Measurements from ENCODE around the gene EFS. TPM values are rescaled to one million over a fixed set of nuclear protein-coding genes. Genes with fewer than 3 reads are reported as not detected.

Gene EFS
- total and polyA plus RNA-seq, 3 donors from 2014 or later: 7.6 to 10.5 (median 10.3) TPM

GRCh38 chr14:23319746-23320583, 45.0 kb downstream of the EFS start:
- peak overlapping the region; percentile 80 to 99 for H3K27ac ChIP-seq
- no peak for DNase-seq
- WGBS, 2 donors: 60 to 67% methylated on average over 17 of the region's 17 CpGs
- no peaks in the 10 kb centered on the region for H3K36me3 ChIP-seq (ENCODE audit: low read depth, missing control alignments)
- TF ChIP-seq CTCF (IDR thresholded peaks at IDR 0.05): no peak
- no peak for TF ChIP-seq POLR2A (IDR thresholded peaks at IDR 0.05)
- H3K4me3 ChIP-seq: peak overlapping the region; percentile 96 to 99
- intact Hi-C loops (cut with DNase I; ENCODE audit: low total_unique reads): no loop called here
- H3K9me3 ChIP-seq: no peaks in the 10 kb centered on the region
- H3K4me1 ChIP-seq: peaks cover 23% of the 10 kb centered on the region
- no peaks in the 10 kb centered on the region for H3K27me3 ChIP-seq

GRCh38 chr14:23316300-23316699, 48.7 kb downstream of the EFS start:
- no peaks in the 10 kb centered on the region for H3K9me3 ChIP-seq
- peaks cover 3% of the 10 kb centered on the region for H3K4me1 ChIP-seq
- intact Hi-C loops (cut with DNase I; ENCODE audit: low total_unique reads): no loop called here
- no peaks in the 10 kb centered on the region for H3K27me3 ChIP-seq
- no peak overlapping the region for H3K27ac ChIP-seq
- 82 to 84% methylated on average over 5 of the region's 5 CpGs for whole genome bisulfite sequencing, 2 donors
- H3K36me3 ChIP-seq (ENCODE audit: low read depth, missing control alignments): no peaks in the 10 kb centered on the region
- H3K4me3 ChIP-seq: no peak overlapping the region
- TF ChIP-seq POLR2A (IDR thresholded peaks at IDR 0.05) (no peak), CTCF (IDR thresholded peaks at IDR 0.05) (no peak)
- DNase-seq: no peak

- H3K27ac ChIP-seq: no peak overlapping the region
- no peaks in the 10 kb centered on the region for H3K27me3 ChIP-seq
- peaks cover 42% of the 10 kb centered on the region for H3K4me1 ChIP-seq
- no peak for DNase-seq
- no peak for TF ChIP-seq CTCF (IDR thresholded peaks at IDR 0.05)
- no peak for TF ChIP-seq POLR2A (IDR thresholded peaks at IDR 0.05)
- no peaks in the 10 kb centered on the region for H3K9me3 ChIP-seq
- no peak overlapping the region for H3K4me3 ChIP-seq
- no peaks in the 10 kb centered on the region for H3K36me3 ChIP-seq (ENCODE audit: low read depth, missing control alignments)
- WGBS, 2 donors: 89 to 100% methylated on average over 1 of the region's 1 CpG
- intact Hi-C loops (cut with DNase I; ENCODE audit: low total_unique reads): no loop called here
Measured at GRCh38 chr14:23310546-23310945, 54.4 kb downstream of the EFS start.

GRCh38 chr14:23308721-23309445, 56.1 kb downstream of the EFS start:
- TF ChIP-seq POLR2A (IDR thresholded peaks at IDR 0.05) (no peak), CTCF (IDR thresholded peaks at IDR 0.05) (no peak)
- no peaks in the 10 kb centered on the region for H3K9me3 ChIP-seq
- peaks cover 42% of the 10 kb centered on the region for H3K4me1 ChIP-seq
- no peaks in the 10 kb centered on the region for H3K27me3 ChIP-seq
- no peak for DNase-seq
- intact Hi-C loops (cut with DNase I; ENCODE audit: low total_unique reads): no loop called here
- H3K4me3 ChIP-seq: peak overlapping the region in 1 of 2 donors; percentile 90
- H3K36me3 ChIP-seq (ENCODE audit: low read depth, missing control alignments): no peaks in the 10 kb centered on the region
- 70 to 79% methylated on average over 17 of the region's 17 CpGs for WGBS, 2 donors
- H3K27ac ChIP-seq: peak overlapping the region in 1 of 2 donors; percentile 91

All from testis (tissue), 3 donors.